ENCODE results near the gene SMYD3. TPM values are rescaled to one million over a fixed set of nuclear protein-coding genes. Genes with fewer than 3 reads are reported as not detected.

Gene SMYD3
- total RNA-seq, 6 experiments from 2014 or later, result 6.3 to 10.0 (median 6.6) TPM

DNA sequence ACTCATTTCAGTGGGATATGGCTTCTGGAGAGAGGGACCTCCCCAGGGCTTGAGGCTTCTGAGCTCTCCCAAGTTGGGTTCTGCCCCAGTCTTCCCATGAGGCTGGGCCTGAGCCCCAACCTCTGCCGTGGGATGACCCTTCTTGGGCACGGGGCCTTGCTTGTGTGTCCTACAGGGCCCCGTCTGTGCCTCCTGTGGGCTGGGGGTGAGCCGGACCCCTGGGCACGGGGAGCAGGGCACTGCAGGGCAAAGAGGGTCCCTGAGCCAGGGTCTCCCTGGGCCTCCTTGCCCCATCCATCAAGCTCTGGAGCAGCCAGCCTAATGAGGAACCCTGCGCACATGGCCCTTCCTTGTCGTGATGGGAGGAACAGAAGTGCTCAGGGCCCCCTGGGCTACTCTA, 5.2 kb upstream of the SMYD3 start:
- H3K4me3 ChIP-seq, result no peak overlapping the region
- no peaks in the 10 kb centered on the region for H3K36me3 ChIP-seq
- WGBS (ENCODE audit: insufficient coverage, low coverage, low lambda C conversion rate, missing lambda C conversion rate), result no CpG with 5 or more reads among the region's 7 CpGs
- intact Hi-C loops (cut with DNase I), result no loop called here
- H3K4me1 ChIP-seq, result no peaks in the 10 kb centered on the region
- DNase-seq (no peak), ATAC-seq (no peak)
- TF ChIP-seq, protein P1, sequence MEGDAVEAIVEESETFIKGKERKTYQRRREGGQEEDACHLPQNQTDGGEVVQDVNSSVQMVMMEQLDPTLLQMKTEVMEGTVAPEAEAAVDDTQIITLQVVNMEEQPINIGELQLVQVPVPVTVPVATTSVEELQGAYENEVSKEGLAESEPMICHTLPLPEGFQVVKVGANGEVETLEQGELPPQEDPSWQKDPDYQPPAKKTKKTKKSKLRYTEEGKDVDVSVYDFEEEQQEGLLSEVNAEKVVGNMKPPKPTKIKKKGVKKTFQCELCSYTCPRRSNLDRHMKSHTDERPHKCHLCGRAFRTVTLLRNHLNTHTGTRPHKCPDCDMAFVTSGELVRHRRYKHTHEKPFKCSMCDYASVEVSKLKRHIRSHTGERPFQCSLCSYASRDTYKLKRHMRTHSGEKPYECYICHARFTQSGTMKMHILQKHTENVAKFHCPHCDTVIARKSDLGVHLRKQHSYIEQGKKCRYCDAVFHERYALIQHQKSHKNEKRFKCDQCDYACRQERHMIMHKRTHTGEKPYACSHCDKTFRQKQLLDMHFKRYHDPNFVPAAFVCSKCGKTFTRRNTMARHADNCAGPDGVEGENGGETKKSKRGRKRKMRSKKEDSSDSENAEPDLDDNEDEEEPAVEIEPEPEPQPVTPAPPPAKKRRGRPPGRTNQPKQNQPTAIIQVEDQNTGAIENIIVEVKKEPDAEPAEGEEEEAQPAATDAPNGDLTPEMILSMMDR (IDR thresholded peaks at IDR 0.05), result no peak
- no peak for TF ChIP-seq POLR2A (IDR thresholded peaks at IDR 0.05)
- no peaks in the 10 kb centered on the region for H3K27me3 ChIP-seq
- no peak overlapping the region for H3K27ac ChIP-seq
- peaks cover 0 to 6% (median 0%) of the 10 kb centered on the region in 4 donors for H3K9me3 ChIP-seq

DNA sequence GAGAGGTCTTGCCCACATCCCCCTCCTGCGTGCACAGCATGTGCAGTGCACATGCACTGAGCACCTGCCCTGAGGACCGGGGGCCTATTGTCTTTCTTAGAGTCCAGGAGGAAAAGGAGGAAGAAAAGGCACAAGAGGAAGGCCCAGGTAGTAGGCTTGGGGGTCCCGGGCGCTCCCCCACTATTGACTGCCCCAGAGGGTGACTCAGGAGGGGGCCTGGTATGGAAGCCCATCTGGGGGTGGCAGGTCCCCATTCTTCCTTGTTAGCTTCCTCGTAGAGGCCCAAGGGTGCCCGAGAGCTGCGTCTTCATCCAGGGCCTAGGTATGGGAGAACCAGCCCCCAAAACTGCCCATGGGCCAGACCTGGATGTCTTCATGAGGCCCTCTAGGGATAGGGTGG, 4.1 kb upstream of the SMYD3 start:
- Histone ChIP-seq H3K27me3 (no peaks in the 10 kb centered on the region), H3K4me1 (no peaks in the 10 kb centered on the region), H3K36me3 (no peaks in the 10 kb centered on the region), H3K9me3 (peaks cover 0 to 4% (median 0%) of the 10 kb centered on the region in 4 donors), H3K27ac (no peak overlapping the region), H3K4me3 (no peak overlapping the region)
- intact Hi-C loops (cut with DNase I), result no loop called here
- ATAC-seq, result no peak
- 83% methylated on average over 2 of the region's 7 CpGs for WGBS (ENCODE audit: insufficient coverage, low coverage, low lambda C conversion rate, missing lambda C conversion rate)
- TF ChIP-seq, protein P1 (IDR thresholded peaks at IDR 0.05), result no peak
- no peak for TF ChIP-seq POLR2A (IDR thresholded peaks at IDR 0.05)
- DNase-seq, result no peak

DNA sequence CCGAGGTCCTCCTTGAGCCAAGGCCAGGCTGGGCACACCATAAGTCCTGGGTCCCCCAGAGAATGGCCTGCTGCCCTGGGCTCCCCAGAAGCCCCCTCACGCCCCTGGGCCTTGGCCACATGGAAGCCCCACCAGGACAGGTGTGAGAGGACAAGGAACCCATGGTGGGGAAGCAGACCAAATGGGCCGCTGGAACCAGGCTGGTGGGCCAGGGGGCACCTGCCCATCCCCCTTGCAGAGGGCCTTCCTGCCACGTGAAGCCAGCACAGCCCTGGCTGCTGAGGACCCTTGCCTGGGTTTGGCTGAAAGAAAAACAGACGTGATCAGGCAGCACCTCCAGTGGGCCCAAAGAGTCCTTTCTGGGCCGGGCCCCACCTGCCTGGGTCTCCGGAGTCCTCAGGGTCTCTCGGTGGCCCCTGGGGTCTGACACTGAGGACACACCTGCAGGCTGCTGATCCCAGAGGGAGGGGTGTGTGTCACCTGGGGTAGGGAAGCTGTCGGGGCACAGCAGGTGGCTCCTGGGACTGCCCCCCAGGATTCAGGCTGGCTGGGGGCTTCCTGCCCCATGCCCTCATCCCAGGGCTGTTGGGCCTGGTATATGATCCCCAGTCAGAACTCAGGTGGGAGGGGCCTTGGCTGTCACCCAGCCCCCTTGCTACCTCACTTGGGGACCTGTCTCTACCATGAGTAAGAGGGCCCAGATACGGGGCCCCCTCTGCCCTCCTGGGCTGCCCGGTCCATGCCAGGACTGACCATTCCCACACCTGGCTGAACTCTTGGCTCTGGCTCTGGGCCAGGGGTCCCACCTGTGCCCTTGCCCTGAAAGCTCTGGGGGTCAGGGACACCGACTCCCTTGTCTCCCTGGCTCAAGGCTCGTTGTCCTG, 3.3 kb upstream of the SMYD3 start:
- DNase-seq, result no peak
- no peak for ATAC-seq
- TF ChIP-seq, protein P1 (IDR thresholded peaks at IDR 0.05), result no peak
- no peak for TF ChIP-seq POLR2A (IDR thresholded peaks at IDR 0.05)
- Histone ChIP-seq H3K9me3 (peaks cover 0 to 4% (median 0%) of the 10 kb centered on the region in 4 donors), H3K4me3 (no peak overlapping the region), H3K27ac (no peak overlapping the region), H3K36me3 (no peaks in the 10 kb centered on the region), H3K4me1 (no peaks in the 10 kb centered on the region), H3K27me3 (no peaks in the 10 kb centered on the region)
- intact Hi-C loops (cut with DNase I), result no loop called here
- WGBS (ENCODE audit: insufficient coverage, low coverage, low lambda C conversion rate, missing lambda C conversion rate), result 80% methylated on average over 2 of the region's 13 CpGs

DNA sequence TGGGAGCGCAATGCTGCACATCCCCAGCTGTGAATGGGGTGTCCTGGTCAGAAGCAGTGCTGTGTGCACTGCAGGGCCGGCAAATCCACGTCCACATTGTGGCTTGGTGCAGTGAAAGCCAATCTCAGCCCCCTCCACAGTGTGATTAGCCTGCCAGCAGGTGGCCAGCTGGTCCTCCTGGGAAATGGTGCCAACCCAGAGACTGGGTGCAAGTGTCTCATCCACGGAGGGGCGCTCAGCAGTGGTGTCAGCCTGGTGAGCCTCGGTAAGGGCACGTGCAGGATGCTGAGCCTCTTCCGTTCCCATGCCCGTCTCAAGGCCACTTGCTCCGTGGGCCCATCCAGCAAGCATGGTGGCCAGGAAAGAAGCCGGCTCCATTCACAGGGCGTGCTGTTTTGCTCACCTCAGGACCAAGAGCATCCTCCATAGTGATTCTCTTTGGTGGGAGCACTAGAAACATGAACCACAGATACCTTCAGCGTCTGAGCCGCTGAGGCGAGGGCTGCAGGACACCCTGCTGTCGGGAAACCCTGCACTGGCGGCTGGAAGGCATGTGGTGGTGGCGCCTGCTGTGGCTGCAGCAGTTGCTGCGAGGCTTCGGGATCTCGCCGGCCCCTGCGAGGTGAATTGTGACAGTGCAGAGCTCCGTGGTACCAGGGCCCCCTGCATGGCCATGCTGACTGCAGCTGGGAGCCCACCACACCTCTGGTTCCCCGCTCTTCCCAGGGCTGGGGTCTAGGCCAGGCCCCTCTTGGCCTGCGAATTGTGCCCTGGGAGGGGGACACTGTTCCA, 2.0 kb upstream of the SMYD3 start:
- H3K36me3 ChIP-seq, result no peaks in the 10 kb centered on the region
- no peak overlapping the region for H3K4me3 ChIP-seq
- H3K27ac ChIP-seq, result no peak overlapping the region
- no peak for TF ChIP-seq POLR2A (IDR thresholded peaks at IDR 0.05)
- TF ChIP-seq, protein P1 (IDR thresholded peaks at IDR 0.05), result no peak
- no peak for ATAC-seq
- no peaks in the 10 kb centered on the region for H3K9me3 ChIP-seq
- intact Hi-C loops (cut with DNase I), result loop anchor here in 1 of 2 donors (10.0 kb wide), 1 partner anchor 186 kb away; no protein-coding TSS in a partner anchor
- no peak for DNase-seq
- no peaks in the 10 kb centered on the region for H3K27me3 ChIP-seq
- H3K4me1 ChIP-seq, result no peaks in the 10 kb centered on the region
- WGBS (ENCODE audit: insufficient coverage, low coverage, low lambda C conversion rate, missing lambda C conversion rate), result 100% methylated on average over 2 of the region's 26 CpGs
